Stimulated activated naive CD8-positive, alpha-beta T cell treated with anti-CD3 and anti-CD28 coated beads, Interleukin-15, Interleukin-2, amounts not matched to agents 100 U/mL and 50 U/mL, for 24 hours (primary cell): ENCODE results near the gene F2RL3.

ENCODE experiments used
- ATAC-seq: fragments of 150-1000 bp; cut with Tn5 transposase; one replicate; pipeline ENCODE4 v1.10.0; 2021
- DNase-seq: peaks from one replicate; pipeline ENCODE4 v3.0.0; 2021

Gene F2RL3

GRCh38 chr19:16888629-16889365 lies at the start of gene F2RL3:
TSS of gene F2RL3 (plus strand) at chr19:16888999. CDS start at chr19:16889190, 191 bp downstream.
- no peak for DNase-seq

GRCh38 chr19:16841391-16841926 lies 47.3 kb upstream of the F2RL3 start:
- DNase-seq, result no peak
- ATAC-seq, result no peak

More at GRCh38 chr19:16888629-16889365, at the start of gene F2RL3:
- no peak for ATAC-seq

- DNase-seq, result no peak
- no peak for ATAC-seq
These were observed 41.9 kb upstream of the F2RL3 start for GRCh38 chr19:16846901-16847300.

GRCh38 chr19:16847430-16847829 lies 41.4 kb upstream of the F2RL3 start:
- ATAC-seq (no peak), DNase-seq (no peak)

GRCh38 chr19:16849168-16849567 lies 39.6 kb upstream of the F2RL3 start:
- DNase-seq, result no peak

GRCh38 chr19:16850133-16850532 lies 38.7 kb upstream of the F2RL3 start:
- ATAC-seq, result no peak
- DNase-seq, result no peak

More at GRCh38 chr19:16849168-16849567, 39.6 kb upstream of the F2RL3 start:
- no peak for ATAC-seq

- DNase-seq (no peak), ATAC-seq (no peak)
These were observed 37.6 kb upstream of the F2RL3 start for GRCh38 chr19:16851031-16851712.

GRCh38 chr19:16853066-16853465 lies 35.7 kb upstream of the F2RL3 start:
- ATAC-seq (no peak), DNase-seq (no peak)

GRCh38 chr19:16856091-16856490 lies 32.7 kb upstream of the F2RL3 start:
- no peak for DNase-seq
- ATAC-seq, result no peak

- no peak for ATAC-seq
- DNase-seq, result no peak
These were observed 29.2 kb upstream of the F2RL3 start for GRCh38 chr19:16859626-16860025.

GRCh38 chr19:16860118-16860517 lies 28.7 kb upstream of the F2RL3 start:
- ATAC-seq (no peak), DNase-seq (no peak)

- ATAC-seq, result no peak
- DNase-seq, result no peak
These were observed 27.8 kb upstream of the F2RL3 start for GRCh38 chr19:16861011-16861410.

GRCh38 chr19:16861834-16862233 lies 27.0 kb upstream of the F2RL3 start:
- DNase-seq (no peak), ATAC-seq (no peak)

GRCh38 chr19:16862826-16863415 lies 25.9 kb upstream of the F2RL3 start:
- DNase-seq (no peak), ATAC-seq (no peak)

- DNase-seq (no peak), ATAC-seq (no peak)
These were observed 21.6 kb upstream of the F2RL3 start for GRCh38 chr19:16867211-16867610.

GRCh38 chr19:16868423-16869130 lies 20.2 kb upstream of the F2RL3 start:
- no peak for DNase-seq
- no peak for ATAC-seq

GRCh38 chr19:16869331-16869972 lies 19.3 kb upstream of the F2RL3 start:
- ATAC-seq, result no peak
- DNase-seq, result no peak

- DNase-seq, result no peak
- no peak for ATAC-seq
These were observed 16.9 kb upstream of the F2RL3 start for GRCh38 chr19:16871871-16872270.

GRCh38 chr19:16872728-16873127 lies 16.1 kb upstream of the F2RL3 start:
- DNase-seq, result no peak
- no peak for ATAC-seq

GRCh38 chr19:16873594-16873993 lies 15.2 kb upstream of the F2RL3 start:
- DNase-seq (no peak), ATAC-seq (no peak)

- ATAC-seq (no peak), DNase-seq (no peak)
These were observed 14.4 kb upstream of the F2RL3 start for GRCh38 chr19:16874250-16874977.
